Fibroblast of the aortic adventitia (primary cell): Measurements from ENCODE around the gene CYLD. TPM values are rescaled to one million over a fixed set of nuclear protein-coding genes. Genes with fewer than 3 reads are reported as not detected.

Experiments used
- DNase-seq: peaks from one replicate; pipeline ENCODE4 v3.0.0-alpha.2; 2010; ENCODE audit warnings: low read depth
- H3K4me3 ChIP-seq: 2 replicates; pipeline ENCODE4 v1.5.1; 2011; ENCODE audit warnings: low read depth, mild to moderate bottlenecking, control low read depth, low read length, moderate library complexity
- CTCF ChIP-seq: IDR thresholded peaks from 2 replicates; pipeline ENCODE4 v1.5.1; 2011; ENCODE audit warnings: mild to moderate bottlenecking, low read length, control low read depth, inconsistent platforms; ENCODE audit not compliant: insufficient read depth
- total RNA-seq: library from RNA; depleted of rRNA; stranded (reverse); fragments of >200 nt; gene quantifications from 2 replicates; pipeline ENCODE4 v1.2.3, GENCODE V29; 2012; ENCODE audit warnings: low replicate concordance

Gene CYLD
- total RNA-seq, 1 donor: 62.6 TPM

GRCh38 chr16:50831751-50832150 is 89.9 kb downstream of the CYLD start:
- DNase-seq: no peak
- TF ChIP-seq CTCF: no peak
- H3K4me3 ChIP-seq: no peak overlapping the region

GRCh38 chr16:50833929-50834328 is 92.0 kb downstream of the CYLD start:
- H3K4me3 ChIP-seq: no peak overlapping the region
- TF ChIP-seq CTCF: no peak
- DNase-seq: no peak

GRCh38 chr16:50834701-50835100 is 92.8 kb downstream of the CYLD start:
- no peak for TF ChIP-seq CTCF
- no peak overlapping the region for H3K4me3 ChIP-seq
- DNase-seq: no peak

- TF ChIP-seq CTCF: no peak
- no peak for DNase-seq
- H3K4me3 ChIP-seq: no peak overlapping the region
Observed at GRCh38 chr16:50835358-50836060, 93.6 kb downstream of the CYLD start.

GRCh38 chr16:50836121-50836621 is 94.3 kb downstream of the CYLD start:
- DNase-seq: no peak
- no peak for TF ChIP-seq CTCF
- H3K4me3 ChIP-seq: no peak overlapping the region

GRCh38 chr16:50837324-50837723 is 95.4 kb downstream of the CYLD start:
- no peak for TF ChIP-seq CTCF
- no peak overlapping the region for H3K4me3 ChIP-seq

GRCh38 chr16:50838165-50838564 is 96.3 kb downstream of the CYLD start:
- no peak overlapping the region for H3K4me3 ChIP-seq

More at GRCh38 chr16:50837324-50837723, 95.4 kb downstream of the CYLD start:
- no peak for DNase-seq

More at GRCh38 chr16:50838165-50838564, 96.3 kb downstream of the CYLD start:
- TF ChIP-seq CTCF: no peak
- peak; percentile 27 for DNase-seq
